Activated CD4-positive, CD25-positive, alpha-beta regulatory T cell treated with anti-CD3 and anti-CD28 coated beads, Interleukin-2, amount 50 U/mL, for 72 hours (primary cell): ENCODE results near the gene CLDND1.
A peak's percentile ranks its signal among the peaks of the same experiment; 100 is the strongest.

Experiments used
- DNase-seq: peaks from one replicate; pipeline ENCODE4 v3.0.0; 2021

CLDND1 gene

DNA sequence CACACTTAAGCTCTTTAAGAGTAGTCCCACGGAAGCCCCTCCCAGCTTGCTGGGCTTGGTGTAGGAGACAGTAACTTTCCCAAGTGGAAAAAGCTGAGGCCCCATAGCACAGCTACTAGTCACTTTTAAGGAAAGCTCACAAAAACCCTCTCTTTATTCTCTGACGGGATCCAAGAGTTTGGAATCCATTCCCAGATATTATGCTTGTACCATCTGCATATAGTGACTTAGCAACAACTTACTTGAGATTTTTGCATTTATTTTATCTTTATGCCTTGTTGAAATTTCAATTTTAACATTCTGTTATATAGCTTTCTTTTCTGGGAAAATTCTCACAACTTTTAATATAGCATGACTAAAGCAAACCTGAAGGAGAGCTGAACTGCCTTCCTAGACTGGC, 28.5 kb upstream of the CLDND1 start:
- no peak for DNase-seq

DNA sequence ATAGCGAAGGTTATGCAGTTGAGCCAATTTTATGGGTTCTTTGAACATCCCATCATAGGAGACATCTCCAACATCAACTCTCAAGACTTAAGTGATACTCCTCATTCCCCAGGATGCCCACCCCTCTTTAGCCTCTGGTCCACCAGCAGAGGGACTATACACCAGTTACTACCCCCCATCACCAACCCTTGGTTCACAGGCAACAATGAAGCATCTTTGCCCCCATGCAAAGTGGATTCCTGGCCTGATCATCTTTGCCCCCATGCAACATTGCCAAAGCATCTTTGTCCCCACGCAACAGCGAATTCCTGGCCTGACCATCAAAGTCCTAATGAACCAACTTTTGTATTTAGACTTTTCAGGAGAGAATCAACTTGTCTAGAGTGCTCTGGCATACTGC, 28.1 kb upstream of the CLDND1 start:
- no peak for DNase-seq

DNA sequence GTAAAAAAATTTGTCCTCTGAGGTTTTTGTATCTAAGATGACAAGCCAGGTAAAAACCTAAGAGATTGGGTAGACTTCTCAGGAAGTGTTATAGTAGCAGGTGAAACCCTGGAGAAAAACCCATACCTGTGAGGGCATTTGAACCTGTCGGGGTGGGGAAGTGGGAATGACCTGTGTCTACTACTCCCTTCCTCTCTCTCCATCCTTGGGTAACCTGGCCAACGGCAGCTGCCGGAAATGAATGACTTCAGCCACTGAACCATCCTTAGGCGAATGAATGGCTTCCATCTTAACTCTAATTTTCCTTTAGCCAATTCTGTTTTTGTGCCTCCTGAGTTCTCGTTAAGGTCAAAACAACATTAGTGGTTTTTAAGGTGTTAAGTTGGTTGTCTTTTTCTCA, 25.8 kb upstream of the CLDND1 start:
- no peak for DNase-seq

GRCh38 chr3:98545940-98546339, 23.2 kb upstream of the CLDND1 start:
- no peak for DNase-seq

DNA sequence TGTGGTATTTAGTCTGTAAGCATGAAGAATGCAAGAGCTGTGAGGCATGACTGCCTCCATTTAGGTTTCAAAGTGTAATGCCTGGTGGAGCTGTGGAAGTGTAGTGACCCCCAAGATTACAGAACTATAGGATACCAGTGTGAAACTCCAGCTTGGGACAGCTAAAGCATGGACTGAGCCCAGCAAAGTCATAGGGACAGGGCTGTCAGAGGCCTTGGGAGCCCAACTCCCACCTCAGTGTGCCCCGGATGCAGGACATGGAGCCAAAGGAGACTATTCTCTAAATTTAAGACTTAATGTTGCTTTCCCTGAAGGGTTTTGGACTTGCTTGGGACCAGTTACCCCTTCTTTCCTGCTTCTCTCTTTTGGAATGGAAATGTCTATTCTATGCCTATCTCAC, 19.9 kb upstream of the CLDND1 start:
- DNase-seq, result no peak

DNA sequence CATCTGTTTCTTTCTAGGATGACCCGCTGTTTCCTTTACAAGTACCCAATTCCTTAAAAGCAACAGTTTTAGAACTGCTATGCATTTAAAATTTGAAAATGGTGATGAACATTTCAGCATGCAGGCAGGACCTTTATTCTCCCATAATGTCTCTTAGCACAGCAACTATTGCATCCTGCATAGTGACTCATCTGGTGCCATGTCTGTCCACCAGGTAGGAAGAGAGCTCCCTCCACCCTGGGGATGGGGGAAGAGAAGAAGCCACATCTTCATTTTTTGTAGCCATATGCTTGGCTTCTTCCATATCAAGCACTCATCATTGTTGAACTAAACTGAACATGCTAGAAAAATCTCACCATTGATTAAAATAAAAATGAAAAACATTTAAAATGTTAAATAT, 19.0 kb upstream of the CLDND1 start:
- DNase-seq, result no peak

GRCh38 chr3:98540346-98540745, 17.6 kb upstream of the CLDND1 start:
- no peak for DNase-seq

DNA sequence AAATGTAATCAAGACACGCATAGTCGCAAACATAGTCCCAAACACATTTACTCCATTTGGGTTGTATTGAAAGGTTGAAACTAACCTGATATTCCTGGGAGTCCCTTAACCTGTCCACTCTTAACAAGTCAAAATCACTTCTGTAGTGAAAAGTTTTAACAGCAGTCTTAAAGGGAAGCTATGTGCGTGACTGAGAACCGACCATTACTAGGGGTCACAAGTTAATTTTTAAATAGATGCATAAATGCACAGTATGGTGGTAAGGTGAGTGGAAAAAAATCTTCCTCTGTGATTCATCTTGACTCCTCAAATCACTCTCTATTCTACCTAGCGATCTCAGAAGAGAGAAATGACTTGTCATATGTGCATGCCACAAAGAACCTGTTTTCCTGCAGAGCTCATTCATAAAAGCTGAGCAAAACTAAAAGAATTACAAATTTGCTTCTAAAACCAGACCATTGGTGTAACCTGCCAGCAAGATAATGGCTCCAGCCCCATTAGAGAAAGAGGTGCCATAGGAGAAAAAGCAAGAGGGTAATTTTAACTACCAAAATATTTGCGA, 13.8 kb upstream of the CLDND1 start:
- DNase-seq, result no peak

DNA sequence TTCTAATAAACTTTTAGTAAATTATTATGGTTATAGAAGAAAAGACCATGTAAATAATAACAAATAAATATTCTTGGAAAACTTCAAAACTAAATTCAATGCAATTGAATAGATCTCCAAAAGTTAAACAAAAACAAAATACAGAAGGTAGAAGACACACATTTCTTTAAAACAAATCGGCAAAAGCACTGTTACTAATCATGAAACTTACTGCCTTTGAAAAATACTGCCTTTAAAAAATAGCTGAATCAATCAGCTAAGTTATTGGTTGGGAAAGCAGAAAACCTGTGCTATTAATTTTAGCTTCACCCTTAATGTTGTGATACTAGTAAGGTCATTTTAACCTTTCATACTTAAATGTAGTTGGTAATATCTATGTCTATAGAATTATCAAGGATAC, 12.0 kb upstream of the CLDND1 start:
- no peak for DNase-seq

DNA sequence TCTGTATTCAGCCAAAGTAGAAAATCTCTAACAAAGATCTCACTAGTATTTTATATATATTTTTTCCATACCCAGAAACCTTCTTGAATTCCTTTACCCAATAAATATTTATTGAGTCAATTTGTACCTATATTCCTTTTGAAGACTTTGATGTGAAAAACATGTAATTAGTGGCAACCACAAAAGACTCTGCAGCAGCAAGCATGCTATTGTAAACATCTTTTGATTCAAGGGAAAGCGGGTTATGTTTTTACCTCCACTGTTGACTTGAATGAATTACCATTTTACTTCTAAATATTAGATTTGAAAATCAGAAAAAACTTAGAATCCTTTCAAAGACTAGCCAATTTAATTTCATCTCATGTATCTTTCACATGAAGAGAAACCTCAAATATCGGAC, 11.5 kb upstream of the CLDND1 start:
- DNase-seq, result no peak

DNA sequence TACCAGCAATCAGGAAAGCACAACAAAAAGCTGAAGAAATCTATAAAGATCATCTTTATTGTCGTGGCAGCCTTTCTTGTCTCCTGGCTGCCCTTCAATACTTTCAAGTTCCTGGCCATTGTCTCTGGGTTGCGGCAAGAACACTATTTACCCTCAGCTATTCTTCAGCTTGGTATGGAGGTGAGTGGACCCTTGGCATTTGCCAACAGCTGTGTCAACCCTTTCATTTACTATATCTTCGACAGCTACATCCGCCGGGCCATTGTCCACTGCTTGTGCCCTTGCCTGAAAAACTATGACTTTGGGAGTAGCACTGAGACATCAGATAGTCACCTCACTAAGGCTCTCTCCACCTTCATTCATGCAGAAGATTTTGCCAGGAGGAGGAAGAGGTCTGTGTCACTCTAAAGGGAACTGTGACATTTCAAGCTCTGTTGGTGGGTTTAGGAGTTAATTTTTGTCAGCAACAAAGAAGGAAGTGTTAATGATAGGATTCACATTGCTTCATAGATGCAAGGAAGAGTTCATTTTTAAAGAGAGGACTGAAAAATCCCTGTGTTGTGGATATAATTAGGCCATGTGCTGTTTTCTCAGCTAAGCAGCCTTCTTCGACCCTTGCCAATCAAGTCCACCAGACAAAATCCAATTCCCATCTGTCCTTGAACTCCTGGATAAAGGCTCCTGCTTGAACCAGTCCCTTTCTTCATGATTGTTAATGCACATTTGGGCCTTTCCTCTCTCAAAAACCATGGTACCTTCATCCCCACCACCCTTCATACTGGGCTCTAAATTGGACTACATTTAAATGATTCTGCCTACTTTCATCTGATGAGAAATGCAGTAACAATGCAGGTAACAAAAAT, 10.2 kb upstream of the CLDND1 start:
- no peak for DNase-seq

- no peak for DNase-seq
These were observed 9.6 kb upstream of the CLDND1 start for GRCh38 chr3:98532275-98532637.

DNA sequence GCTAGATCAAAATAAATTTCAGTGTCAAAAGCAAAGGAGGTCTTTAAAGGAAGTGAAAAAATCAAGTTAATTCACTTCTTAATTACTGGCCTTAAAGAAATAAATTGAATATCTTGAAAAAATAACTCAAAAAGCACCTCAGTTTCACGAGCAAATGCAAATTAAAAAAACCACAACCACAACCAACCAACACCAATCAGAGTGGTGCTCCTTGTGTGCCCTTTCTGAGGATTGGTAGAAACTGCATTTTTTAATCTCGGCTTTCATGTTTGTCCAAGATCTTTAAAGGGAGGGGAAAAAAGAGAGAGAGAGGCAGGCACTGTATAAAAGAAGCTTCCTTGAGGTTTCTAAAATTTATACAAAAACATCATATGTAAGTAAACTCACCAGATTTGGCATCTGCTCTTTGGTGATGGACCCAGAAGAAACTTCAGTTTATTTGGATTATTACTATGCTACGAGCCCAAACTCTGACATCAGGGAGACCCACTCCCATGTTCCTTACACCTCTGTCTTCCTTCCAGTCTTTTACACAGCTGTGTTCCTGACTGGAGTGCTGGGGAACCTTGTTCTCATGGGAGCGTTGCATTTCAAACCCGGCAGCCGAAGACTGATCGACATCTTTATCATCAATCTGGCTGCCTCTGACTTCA, 9.0 kb upstream of the CLDND1 start, which contains the start of gene GPR15:
GPR15 (plus strand) TSS at position 357 of the 653 bp plus-strand sequence; CDS start at position 413, 56 bp downstream.
- DNase-seq, result no peak

- no peak for DNase-seq
These were observed 8.0 kb upstream of the CLDND1 start for GRCh38 chr3:98530676-98531075.

DNA sequence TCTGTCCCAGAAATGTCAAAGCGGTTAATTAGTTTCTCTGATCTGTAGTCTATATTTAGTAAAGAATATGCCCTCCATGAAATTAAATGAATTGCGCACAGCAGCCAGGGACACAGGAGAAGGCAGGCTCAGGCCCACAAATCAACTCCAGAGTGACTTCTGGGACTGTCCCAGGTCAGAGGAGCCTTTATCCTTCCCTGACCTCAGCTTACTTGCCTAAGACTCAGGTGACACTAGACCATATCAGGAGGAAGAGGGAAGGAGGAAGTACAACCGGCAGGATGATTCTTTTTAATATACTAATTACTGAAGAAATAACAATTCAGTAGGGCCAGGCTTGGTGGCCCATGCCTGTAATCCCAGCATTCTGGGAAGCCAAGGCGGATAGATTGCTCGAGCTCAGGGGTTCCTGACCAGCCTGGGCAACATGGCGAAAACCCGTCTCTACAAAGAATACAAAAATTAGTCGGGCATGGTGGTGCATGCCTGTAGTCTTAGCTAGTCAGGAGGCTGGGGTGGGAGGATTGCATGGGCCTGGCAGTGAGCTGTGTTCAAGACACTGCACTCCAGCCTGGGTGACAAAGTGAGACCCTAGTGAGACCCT, 7.3 kb upstream of the CLDND1 start:
- DNase-seq, result no peak

GRCh38 chr3:98528474-98529346, 6.0 kb upstream of the CLDND1 start:
- DNase-seq, result no peak

GRCh38 chr3:98525494-98525893, 2.8 kb upstream of the CLDND1 start:
- DNase-seq, result no peak

DNA sequence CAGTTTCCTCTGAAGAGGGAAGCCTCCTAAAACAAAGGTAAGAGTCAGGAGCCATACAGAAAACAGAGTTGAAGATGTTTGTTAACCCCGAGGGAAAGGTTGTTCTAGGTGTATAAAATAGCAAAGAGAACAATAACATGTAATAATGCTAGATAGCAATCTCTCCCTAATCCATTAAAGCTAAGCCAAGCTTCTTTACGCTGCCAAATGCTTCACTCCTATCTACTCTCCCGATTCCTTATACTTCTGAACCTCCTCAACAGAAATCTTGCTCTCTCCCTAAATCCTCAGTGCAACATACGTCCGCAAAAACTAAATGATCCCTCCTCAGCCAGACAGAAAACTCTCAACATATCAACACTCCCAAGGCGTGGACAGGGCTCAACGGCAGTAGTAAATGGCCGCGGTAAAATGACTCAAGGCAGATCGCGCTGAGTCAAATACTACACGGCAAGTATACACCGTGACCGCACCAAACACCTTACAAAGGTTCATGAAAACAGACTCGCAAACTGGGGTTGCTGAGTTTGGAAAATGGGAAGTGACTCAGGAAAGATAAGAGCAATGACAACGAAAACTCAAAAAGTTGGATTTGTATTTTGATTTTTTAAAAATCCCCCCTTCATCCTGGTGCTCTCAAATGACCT, 682 bp downstream of the CLDND1 start:
- peak; percentile 59 for DNase-seq

- DNase-seq, result no peak
These were observed 3.4 kb downstream of the CLDND1 start for GRCh38 chr3:98519351-98519750.

GRCh38 chr3:98518816-98519215, 3.9 kb downstream of the CLDND1 start:
- DNase-seq, result no peak

DNA sequence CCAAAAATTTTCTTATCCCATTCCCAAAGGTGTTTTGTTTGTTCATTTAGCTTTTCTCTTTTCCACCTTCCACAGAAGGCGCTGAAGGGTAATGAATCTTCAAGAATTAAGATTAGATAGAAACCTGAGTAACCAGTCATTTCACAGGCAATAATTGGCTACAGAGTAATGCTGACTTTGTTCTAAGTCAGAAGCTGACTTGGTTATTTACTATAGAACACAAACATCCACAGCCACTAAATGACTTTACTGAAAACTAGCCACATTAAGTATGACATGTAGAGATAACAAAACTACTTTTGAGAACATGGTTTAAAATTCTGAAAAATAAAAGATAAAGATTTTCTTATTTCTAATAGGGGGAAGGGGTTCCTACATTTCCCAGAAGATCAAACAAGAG, 7.8 kb downstream of the CLDND1 start:
- DNase-seq, result no peak

- no peak for DNase-seq
These were observed 9.0 kb downstream of the CLDND1 start for GRCh38 chr3:98513736-98514135.
